Neuronal stem cell (in vitro differentiated cells): ENCODE measurements around the gene XAB2.

Source experiments
- DNase-seq: peaks from one replicate; pipeline ENCODE4 v3.0.0-alpha.2; 2013; ENCODE audit warnings: low spot score
- H2AFZ ChIP-seq: one replicate; pipeline ENCODE4 v1.6.1; 2013; ENCODE audit warnings: mild to moderate bottlenecking, low read length, inconsistent platforms
- H2AK5ac ChIP-seq: 2 replicates; pipeline ENCODE4 v1.6.1; 2013; ENCODE audit warnings: low read depth, mild to moderate bottlenecking, inconsistent platforms, low read length, moderate library complexity, mixed read lengths
- H2BK120ac ChIP-seq: 2 replicates; pipeline ENCODE4 v1.6.1; 2013; ENCODE audit warnings: low read depth, mild to moderate bottlenecking, inconsistent platforms, low read length, moderate library complexity, mixed read lengths
- H2BK12ac ChIP-seq: one replicate; pipeline ENCODE4 v1.6.1; 2013; ENCODE audit warnings: low read length, inconsistent platforms
- H2BK15ac ChIP-seq: 2 replicates; pipeline ENCODE4 v1.6.1; 2013; ENCODE audit warnings: mild to moderate bottlenecking, low read length, inconsistent platforms, mixed read lengths
- H2BK5ac ChIP-seq: one replicate; pipeline ENCODE4 v1.6.1; 2013; ENCODE audit warnings: inconsistent platforms, mild to moderate bottlenecking, low read length, moderate library complexity
- H3K14ac ChIP-seq: one replicate; pipeline ENCODE4 v1.6.1; 2013; ENCODE audit warnings: low read length, inconsistent platforms
- H3K18ac ChIP-seq: 2 replicates; pipeline ENCODE4 v1.6.1; 2013; ENCODE audit warnings: low read length, inconsistent platforms
- H3K23ac ChIP-seq: 2 replicates; pipeline ENCODE4 v1.6.1; 2013; ENCODE audit warnings: low read depth, mild to moderate bottlenecking, mixed read lengths, low read length, inconsistent platforms; ENCODE audit not compliant: poor library complexity
- H3K27ac ChIP-seq: replicated peaks from 3 replicates; pipeline ENCODE4 v1.5.1; 2013; ENCODE audit warnings: low read length, inconsistent platforms
- H3K27me3 ChIP-seq, 3 experiments: 2 replicates each; pipeline ENCODE4 v1.6.1; 2013; ENCODE audit warnings: low read length in 3 of 3, mild to moderate bottlenecking in 2 of 3, inconsistent platforms in 1 of 3, low read depth in 1 of 3, mixed read lengths in 1 of 3, moderate library complexity in 1 of 3; ENCODE audit not compliant: control insufficient read depth in 3 of 3, insufficient read depth in 3 of 3
- H3K36me3 ChIP-seq, 2 donors: replicated peaks in 1 of 2; 2 replicates each; pipeline ENCODE4 v1.6.1; 2013; ENCODE audit warnings: low read length in 2 of 2; ENCODE audit not compliant: control insufficient read depth in 2 of 2, insufficient read depth in 2 of 2
- H3K4ac ChIP-seq: 2 replicates; pipeline ENCODE4 v1.6.1; 2013; ENCODE audit warnings: inconsistent platforms, mild to moderate bottlenecking, low read length, moderate library complexity
- H3K4me1 ChIP-seq, 2 donors: 1 replicate in 1 of 2; 2 replicates in 1 of 2; pipeline ENCODE4 v1.6.1; 2013; ENCODE audit warnings: low read length in 2 of 2, low read depth in 1 of 2; ENCODE audit not compliant: control insufficient read depth in 2 of 2, insufficient read depth in 1 of 2
- H3K4me2 ChIP-seq: one replicate; pipeline ENCODE4 v1.6.1; 2013; ENCODE audit warnings: mild to moderate bottlenecking, low read length, inconsistent platforms; ENCODE audit not compliant: insufficient read depth, poor library complexity, severe bottlenecking
- H3K4me3 ChIP-seq, 2 donors: 2 replicates each; pipeline ENCODE4 v1.5.1; 2013; ENCODE audit warnings: low read length in 2 of 2, mild to moderate bottlenecking in 2 of 2, inconsistent platforms in 1 of 2, moderate library complexity in 1 of 2
- H3K79me1 ChIP-seq: one replicate; pipeline ENCODE4 v1.6.1; 2013; ENCODE audit warnings: low read depth, mild to moderate bottlenecking, inconsistent platforms, low read length, moderate library complexity
- H3K9ac ChIP-seq: one replicate; pipeline ENCODE4 v1.6.1; 2013; ENCODE audit warnings: mild to moderate bottlenecking, low read depth, low read length, inconsistent platforms; ENCODE audit not compliant: poor library complexity
- H3K9me3 ChIP-seq, 2 donors: replicated peaks in 1 of 2; 2 replicates each; pipeline versions ENCODE3 to v1.6.1; 2013; ENCODE audit warnings: low read length in 2 of 2, mild to moderate bottlenecking in 2 of 2, inconsistent platforms in 1 of 2, low read depth in 1 of 2, mixed read lengths in 1 of 2, moderate library complexity in 1 of 2; ENCODE audit not compliant: control insufficient read depth in 2 of 2, insufficient read depth in 1 of 2
- H4K8ac ChIP-seq: one replicate; pipeline ENCODE4 v1.6.1; 2013; ENCODE audit warnings: low read depth, mild to moderate bottlenecking, inconsistent platforms, low read length, moderate library complexity
- H4K91ac ChIP-seq: one replicate; pipeline ENCODE4 v1.6.1; 2013; ENCODE audit warnings: low read length, low read depth, mild to moderate bottlenecking, inconsistent platforms; ENCODE audit not compliant: poor library complexity
- WGBS, 2 donors: extraction: QIAGEN DNeasy Blood & Tissue Kit; methylation state at CpG; one replicate each; pipeline ENCODE4 v1.1.7; 2013; ENCODE audit warnings: missing lambda C conversion rate in 2 of 2, mixed read lengths in 1 of 2; ENCODE audit not compliant: insufficient read length in 2 of 2, insufficient replicate concordance in 1 of 2; ENCODE audit errors: extremely low coverage in 2 of 2; 5-methylcytosine and 5-hydroxymethylcytosine counted together

XAB2 gene

DNA sequence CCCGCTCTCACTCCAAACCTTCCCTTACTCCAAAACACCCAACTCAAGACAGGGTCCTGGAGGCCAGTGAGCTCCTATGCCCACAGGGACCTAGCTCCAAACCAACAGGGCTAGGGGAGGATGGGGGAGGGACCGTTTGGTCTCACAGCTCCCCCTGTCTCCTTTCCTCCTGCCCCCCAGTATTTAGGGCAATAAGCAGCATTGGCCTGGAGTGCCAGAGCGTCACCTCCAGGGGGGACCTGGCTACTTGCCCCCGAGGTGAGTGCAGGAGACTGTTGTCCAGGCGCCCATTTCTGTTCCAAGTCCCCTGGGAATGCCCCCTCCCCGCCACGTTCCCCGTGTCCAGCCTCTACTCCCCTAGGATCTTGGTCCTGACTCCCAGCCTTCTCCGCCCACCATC lies 40.3 kb upstream of the XAB2 start:
- 100% methylated on average over 1 of the region's 9 CpGs; no CpG with 5 or more reads in 1 of the 2 donors for WGBS, 2 donors
- peak overlapping the region; percentile 10 for H3K4ac ChIP-seq
- no peak overlapping the region for H2AFZ ChIP-seq
- no peak overlapping the region for H2BK120ac ChIP-seq
- H3K79me1 ChIP-seq: no peaks in the 10 kb centered on the region
- no peak overlapping the region for H3K9ac ChIP-seq
- H2BK12ac ChIP-seq: peak overlapping the region; percentile 41
- H3K4me1 ChIP-seq: peaks cover 0 to 5% of the 10 kb centered on the region in 2 donors
- H4K8ac ChIP-seq: no peak overlapping the region
- no peak overlapping the region for H4K91ac ChIP-seq
- peak overlapping the region; percentile 45 for H3K4me2 ChIP-seq
- H3K18ac ChIP-seq: peak overlapping the region; percentile 90
- H3K36me3 ChIP-seq: no peaks in the 10 kb centered on the region
- no peak for DNase-seq
- H3K9me3 ChIP-seq: peaks cover 0 to 3% of the 10 kb centered on the region in 2 donors
- no peak overlapping the region for H2BK5ac ChIP-seq
- peak overlapping the region; percentile 68 for H2AK5ac ChIP-seq
- H3K27ac ChIP-seq: no peak overlapping the region
- H3K23ac ChIP-seq: no peak overlapping the region
- H3K27me3 ChIP-seq: peaks cover 0 to 22% (median 20%) of the 10 kb centered on the region in 3 experiments
- H2BK15ac ChIP-seq: no peak overlapping the region
- no peak overlapping the region for H3K4me3 ChIP-seq
- no peak overlapping the region for H3K14ac ChIP-seq

DNA sequence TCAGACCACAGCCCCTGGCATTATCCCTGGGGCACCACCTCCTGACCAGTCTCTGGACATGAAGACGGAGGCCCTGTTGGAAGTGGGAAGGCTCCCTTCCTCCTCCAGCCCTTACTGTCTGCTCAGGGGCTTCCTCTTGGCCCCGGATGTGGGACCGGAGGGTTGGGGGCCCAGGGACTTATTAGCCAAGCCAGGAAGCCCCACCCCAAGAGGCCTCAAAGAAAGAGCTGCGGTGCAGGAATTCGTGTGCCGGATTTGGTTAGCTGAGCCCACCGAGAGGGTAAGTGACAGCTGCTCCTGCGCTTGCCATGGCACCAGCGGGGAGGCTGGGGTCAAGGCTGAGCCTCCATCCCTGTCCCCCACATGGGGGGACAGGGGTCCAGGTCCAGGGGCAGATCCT lies 39.5 kb upstream of the XAB2 start, which contains the start of gene RETN:
TSS of gene RETN (plus strand) at position 208 of the 400 bp plus-strand sequence. CDS start 278 bp downstream, outside the sequence.
- H3K14ac ChIP-seq: no peak within 1 kb of the TSS
- H4K8ac ChIP-seq: no peak within 1 kb of the TSS
- H2AK5ac ChIP-seq: peak within 1 kb of the TSS; percentile 68
- H2BK120ac ChIP-seq: no peak within 1 kb of the TSS
- H3K9me3 ChIP-seq: peaks cover 0 to 3% of the 10 kb centered on the region in 2 donors
- H3K9ac ChIP-seq: no peak within 1 kb of the TSS
- no peaks in the 10 kb centered on the region for H3K36me3 ChIP-seq
- no CpG with 5 or more reads among the region's 9 CpGs for WGBS, 2 donors
- H2AFZ ChIP-seq: no peak within 1 kb of the TSS
- H2BK15ac ChIP-seq: no peak within 1 kb of the TSS
- H3K4ac ChIP-seq: peak within 1 kb of the TSS; percentile 10
- no peak for DNase-seq
- no peak within 1 kb of the TSS for H2BK5ac ChIP-seq
- no peak within 1 kb of the TSS for H3K27ac ChIP-seq
- peaks cover 0 to 5% of the 10 kb centered on the region in 2 donors for H3K4me1 ChIP-seq
- peak within 1 kb of the TSS; percentile 45 for H3K4me2 ChIP-seq
- H3K79me1 ChIP-seq: no peaks in the 10 kb centered on the region
- peak within 1 kb of the TSS; percentile 90 for H3K18ac ChIP-seq
- H2BK12ac ChIP-seq: peak within 1 kb of the TSS; percentile 41
- H4K91ac ChIP-seq: no peak within 1 kb of the TSS
- H3K27me3 ChIP-seq: peaks cover 0 to 22% (median 20%) of the 10 kb centered on the region in 3 experiments
- no peak within 1 kb of the TSS for H3K4me3 ChIP-seq
- H3K23ac ChIP-seq: peak within 1 kb of the TSS; percentile 25

DNA sequence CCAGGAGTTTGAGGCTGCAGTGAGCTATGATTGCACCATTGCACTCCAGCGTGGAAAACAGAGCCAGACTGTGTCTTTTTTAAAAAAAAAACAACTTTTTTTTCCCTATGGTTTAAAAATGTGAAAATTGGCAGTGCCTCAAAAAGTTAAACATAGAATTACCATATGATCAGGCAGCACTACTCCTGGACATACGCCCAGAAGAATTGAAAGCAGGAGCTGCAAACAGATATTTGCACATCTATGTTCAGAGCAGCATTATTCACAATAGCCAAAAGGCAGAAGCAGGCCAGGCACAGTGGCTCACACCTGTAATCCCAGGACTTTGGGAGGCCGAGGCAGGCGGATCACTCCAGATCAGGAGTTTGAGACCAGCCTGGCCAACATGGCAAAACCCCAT lies 35.7 kb upstream of the XAB2 start:
- no peak overlapping the region for H2BK15ac ChIP-seq
- H3K14ac ChIP-seq: no peak overlapping the region
- DNase-seq: no peak
- peaks cover 1% of the 10 kb centered on the region for H3K79me1 ChIP-seq
- no peak overlapping the region for H4K8ac ChIP-seq
- no peak overlapping the region for H2BK5ac ChIP-seq
- H2AK5ac ChIP-seq: no peak overlapping the region
- H3K36me3 ChIP-seq: no peaks in the 10 kb centered on the region
- no peak overlapping the region for H3K27ac ChIP-seq
- no peak overlapping the region for H4K91ac ChIP-seq
- H3K4me1 ChIP-seq: peaks cover 0 to 3% of the 10 kb centered on the region in 2 donors
- no peak overlapping the region for H3K4me2 ChIP-seq
- no peak overlapping the region for H3K23ac ChIP-seq
- WGBS, 2 donors: no CpG with 5 or more reads among the region's 4 CpGs
- H3K4ac ChIP-seq: no peak overlapping the region
- H3K4me3 ChIP-seq: no peak overlapping the region
- H3K18ac ChIP-seq: no peak overlapping the region
- peaks cover 0 to 2% of the 10 kb centered on the region in 2 donors for H3K9me3 ChIP-seq
- H2BK120ac ChIP-seq: no peak overlapping the region
- peaks cover 0 to 12% (median 10%) of the 10 kb centered on the region in 3 experiments for H3K27me3 ChIP-seq
- no peak overlapping the region for H2BK12ac ChIP-seq
- no peak overlapping the region for H3K9ac ChIP-seq
- H2AFZ ChIP-seq: no peak overlapping the region

DNA sequence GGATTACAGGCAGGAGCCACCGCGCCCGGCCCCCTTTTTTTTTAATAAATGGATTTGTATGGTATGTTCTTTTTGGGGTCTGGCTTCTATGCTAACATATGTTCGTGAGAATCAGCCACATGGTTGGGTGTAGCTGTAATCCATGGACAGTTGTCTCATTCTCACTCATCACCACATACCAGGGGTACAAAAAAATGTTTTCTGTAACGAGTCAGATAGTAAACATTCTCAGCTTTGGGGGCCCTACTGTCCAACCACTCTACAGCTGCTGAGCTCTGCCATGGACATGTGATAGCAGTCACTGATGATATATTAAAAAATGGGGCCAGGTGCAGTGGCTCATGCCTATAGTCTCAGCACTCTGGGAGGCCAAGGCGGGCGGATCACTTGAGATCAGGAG lies 34.4 kb upstream of the XAB2 start:
- Histone ChIP-seq H3K4me1 (no peaks in the 10 kb centered on the region), H2AK5ac (no peak overlapping the region), H3K36me3 (no peaks in the 10 kb centered on the region), H2AFZ (no peak overlapping the region), H3K79me1 (peaks cover 1% of the 10 kb centered on the region), H2BK120ac (no peak overlapping the region), H4K8ac (no peak overlapping the region), H2BK15ac (no peak overlapping the region), H2BK5ac (no peak overlapping the region), H3K9ac (no peak overlapping the region), H3K4me2 (no peak overlapping the region), H2BK12ac (no peak overlapping the region), H3K4me3 (no peak overlapping the region), H3K9me3 (no peaks in the 10 kb centered on the region), H3K23ac (no peak overlapping the region), H3K27ac (no peak overlapping the region), H3K4ac (no peak overlapping the region), H3K14ac (no peak overlapping the region), H4K91ac (no peak overlapping the region), H3K27me3 (peaks cover 0 to 2% (median 0%) of the 10 kb centered on the region in 3 experiments), H3K18ac (no peak overlapping the region)
- no peak for DNase-seq
- WGBS, 2 donors: no CpG with 5 or more reads among the region's 7 CpGs
